ENCODE data around the gene DEPP1. TPM values are rescaled to one million over a fixed set of nuclear protein-coding genes. Genes with fewer than 3 reads are reported as not detected.

The DEPP1 gene
- total and polyA plus RNA-seq, 2 experiments from 2014 or later: 0.37 to 1.3 TPM

DNA sequence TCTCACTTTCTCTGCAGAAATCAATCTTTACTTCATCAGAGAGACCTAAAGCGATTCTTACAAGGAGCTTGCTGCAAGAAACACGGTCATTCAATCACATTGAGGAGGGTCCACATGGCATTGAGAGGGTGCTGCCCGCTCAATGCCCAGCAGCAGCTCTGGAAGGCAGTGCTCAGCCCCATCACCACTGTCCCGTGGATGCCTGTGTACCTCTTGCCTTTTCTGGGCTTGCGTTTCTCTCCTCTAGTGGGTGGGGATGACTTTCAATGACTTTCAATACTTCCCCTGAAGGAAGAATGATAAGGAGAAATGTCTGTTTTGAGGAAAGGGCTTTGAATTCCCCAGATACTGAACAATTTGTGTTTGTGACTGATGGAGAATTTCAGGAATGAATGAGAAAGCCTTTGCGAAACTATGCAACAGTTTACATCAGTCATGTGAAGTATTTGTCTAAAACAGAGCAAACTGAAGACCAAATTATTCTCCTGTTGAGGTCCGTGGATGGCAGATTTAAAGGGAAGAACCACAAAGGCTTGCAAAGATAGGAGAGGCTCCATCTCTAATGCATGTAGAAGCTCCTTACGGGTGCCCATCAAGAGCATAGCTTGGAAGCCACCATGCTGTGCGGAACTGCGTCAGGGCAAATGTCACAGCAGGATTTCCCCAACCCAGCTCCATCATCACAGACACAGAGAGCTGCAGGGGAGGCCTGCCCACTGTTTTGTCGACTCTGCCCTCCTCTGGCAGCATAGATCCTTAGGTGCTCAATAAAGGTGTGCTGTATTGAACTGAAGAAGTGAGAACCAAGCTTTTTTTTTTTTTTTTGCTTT, 15.5 kb upstream of the DEPP1 start:
- TF ChIP-seq EZH2 (IDR thresholded peaks at IDR 0.05; ENCODE audit: low read depth, unreplicated experiment) (no peak), STAT1 (IDR thresholded peaks at IDR 0.05; ENCODE audit: unreplicated experiment) (no peak)
- TF ChIP-seq, protein P1, sequence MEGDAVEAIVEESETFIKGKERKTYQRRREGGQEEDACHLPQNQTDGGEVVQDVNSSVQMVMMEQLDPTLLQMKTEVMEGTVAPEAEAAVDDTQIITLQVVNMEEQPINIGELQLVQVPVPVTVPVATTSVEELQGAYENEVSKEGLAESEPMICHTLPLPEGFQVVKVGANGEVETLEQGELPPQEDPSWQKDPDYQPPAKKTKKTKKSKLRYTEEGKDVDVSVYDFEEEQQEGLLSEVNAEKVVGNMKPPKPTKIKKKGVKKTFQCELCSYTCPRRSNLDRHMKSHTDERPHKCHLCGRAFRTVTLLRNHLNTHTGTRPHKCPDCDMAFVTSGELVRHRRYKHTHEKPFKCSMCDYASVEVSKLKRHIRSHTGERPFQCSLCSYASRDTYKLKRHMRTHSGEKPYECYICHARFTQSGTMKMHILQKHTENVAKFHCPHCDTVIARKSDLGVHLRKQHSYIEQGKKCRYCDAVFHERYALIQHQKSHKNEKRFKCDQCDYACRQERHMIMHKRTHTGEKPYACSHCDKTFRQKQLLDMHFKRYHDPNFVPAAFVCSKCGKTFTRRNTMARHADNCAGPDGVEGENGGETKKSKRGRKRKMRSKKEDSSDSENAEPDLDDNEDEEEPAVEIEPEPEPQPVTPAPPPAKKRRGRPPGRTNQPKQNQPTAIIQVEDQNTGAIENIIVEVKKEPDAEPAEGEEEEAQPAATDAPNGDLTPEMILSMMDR (conservative IDR thresholded peaks at IDR 0.05; ENCODE audit: low read depth in 2 of 2): peak in 1 of 2 experiments; percentile 37; a peak in 2 of 4 replicates
- Mint-ChIP-seq H3K27me3 (ENCODE audit: insufficient read depth, low read depth, poor library complexity) (peaks cover 8% of the 10 kb centered on the region), H3K9me3 (no peaks in the 10 kb centered on the region), H3K27ac (0 out of 2 replicates have a peak overlapping the region, but pooled peaks have one; percentile 81), H3K36me3 (ENCODE audit: low read depth) (peaks cover 9% of the 10 kb centered on the region; the same call in 2 of the 3 replicates), H3K4me3 (no peak overlapping the region), H3K4me1 (peaks cover 51% of the 10 kb centered on the region)
- no peak overlapping the region for H3K4me3 ChIP-seq
- no peak overlapping the region for H3K27ac ChIP-seq (ENCODE audit: low read depth)
- ATAC-seq (peak; percentile 7; the same call in 2 of the 3 replicates), DNase-seq (ENCODE audit: low spot score) (no peak)
- H4K20me1 ChIP-seq (replicated peaks; ENCODE audit: insufficient read depth): no peaks in the 10 kb centered on the region
- H3F3A ChIP-seq (replicated peaks; ENCODE audit: low read depth): 0 out of 2 replicates have a peak, but pooled peaks cover 7% of the 10 kb centered on the region
- H3K36me3 ChIP-seq (ENCODE audit: insufficient read depth): no peaks in the 10 kb centered on the region
- H3K27me3 ChIP-seq (ENCODE audit: insufficient read depth): no peaks in the 10 kb centered on the region
- no peak overlapping the region for H3K4me2 ChIP-seq
- no peak overlapping the region for H2AFZ ChIP-seq
- H3K9me2 ChIP-seq (ENCODE audit: insufficient read depth): no peaks in the 10 kb centered on the region
- peaks cover 30% of the 10 kb centered on the region for H3K4me1 ChIP-seq (ENCODE audit: insufficient read depth)
- H3K79me2 ChIP-seq (replicated peaks; ENCODE audit: insufficient read depth): no peaks in the 10 kb centered on the region

DNA sequence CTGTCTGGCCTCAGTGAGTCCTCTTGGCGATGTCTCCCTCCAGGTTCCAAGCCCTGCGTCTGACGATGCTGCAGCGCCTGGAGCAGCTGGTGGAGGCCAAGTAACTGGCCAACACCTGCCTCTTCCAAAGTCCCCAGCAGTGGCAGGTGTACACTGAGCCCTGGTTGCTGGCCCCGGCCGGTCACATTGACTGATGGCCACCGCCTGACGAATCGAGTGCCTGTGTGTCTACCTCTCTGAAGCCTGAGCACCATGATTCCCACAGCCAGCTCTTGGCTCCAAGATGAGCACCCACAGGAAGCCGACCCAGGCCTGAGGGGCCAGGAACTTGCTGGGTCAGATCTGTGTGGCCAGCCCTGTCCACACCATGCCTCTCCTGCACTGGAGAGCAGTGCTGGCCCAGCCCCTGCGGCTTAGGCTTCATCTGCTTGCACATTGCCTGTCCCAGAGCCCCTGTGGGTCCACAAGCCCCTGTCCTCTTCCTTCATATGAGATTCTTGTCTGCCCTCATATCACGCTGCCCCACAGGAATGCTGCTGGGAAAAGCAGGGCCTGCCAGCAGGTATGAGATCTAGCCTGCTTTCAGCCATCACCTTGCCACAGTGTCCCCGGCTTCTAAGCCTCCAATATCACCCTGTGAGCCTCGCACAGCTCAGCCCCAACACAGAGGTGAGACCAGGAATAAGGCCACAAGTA, 14.8 kb upstream of the DEPP1 start:
- Mint-ChIP-seq H3K27me3 (ENCODE audit: insufficient read depth, low read depth, poor library complexity) (peaks cover 11% of the 10 kb centered on the region), H3K9me3 (no peaks in the 10 kb centered on the region), H3K27ac (peak overlapping the region; percentile 81), H3K4me3 (no peak overlapping the region), H3K4me1 (peaks cover 56% of the 10 kb centered on the region), H3K36me3 (ENCODE audit: low read depth) (peaks cover 13% of the 10 kb centered on the region)
- Histone ChIP-seq H3K79me2 (replicated peaks; ENCODE audit: insufficient read depth) (no peaks in the 10 kb centered on the region), H3F3A (replicated peaks; ENCODE audit: low read depth) (0 out of 2 replicates have a peak, but pooled peaks cover 7% of the 10 kb centered on the region), H3K4me1 (ENCODE audit: insufficient read depth) (peaks cover 33% of the 10 kb centered on the region), H3K4me2 (no peak overlapping the region), H4K20me1 (replicated peaks; ENCODE audit: insufficient read depth) (no peaks in the 10 kb centered on the region), H3K27me3 (ENCODE audit: insufficient read depth) (no peaks in the 10 kb centered on the region), H3K27ac (ENCODE audit: low read depth) (no peak overlapping the region), H3K9me2 (ENCODE audit: insufficient read depth) (no peaks in the 10 kb centered on the region), H3K36me3 (ENCODE audit: insufficient read depth) (no peaks in the 10 kb centered on the region), H3K4me3 (no peak overlapping the region), H2AFZ (no peak overlapping the region)
- DNase-seq (ENCODE audit: low spot score) (no peak), ATAC-seq (no peak)
- TF ChIP-seq, protein P2, sequence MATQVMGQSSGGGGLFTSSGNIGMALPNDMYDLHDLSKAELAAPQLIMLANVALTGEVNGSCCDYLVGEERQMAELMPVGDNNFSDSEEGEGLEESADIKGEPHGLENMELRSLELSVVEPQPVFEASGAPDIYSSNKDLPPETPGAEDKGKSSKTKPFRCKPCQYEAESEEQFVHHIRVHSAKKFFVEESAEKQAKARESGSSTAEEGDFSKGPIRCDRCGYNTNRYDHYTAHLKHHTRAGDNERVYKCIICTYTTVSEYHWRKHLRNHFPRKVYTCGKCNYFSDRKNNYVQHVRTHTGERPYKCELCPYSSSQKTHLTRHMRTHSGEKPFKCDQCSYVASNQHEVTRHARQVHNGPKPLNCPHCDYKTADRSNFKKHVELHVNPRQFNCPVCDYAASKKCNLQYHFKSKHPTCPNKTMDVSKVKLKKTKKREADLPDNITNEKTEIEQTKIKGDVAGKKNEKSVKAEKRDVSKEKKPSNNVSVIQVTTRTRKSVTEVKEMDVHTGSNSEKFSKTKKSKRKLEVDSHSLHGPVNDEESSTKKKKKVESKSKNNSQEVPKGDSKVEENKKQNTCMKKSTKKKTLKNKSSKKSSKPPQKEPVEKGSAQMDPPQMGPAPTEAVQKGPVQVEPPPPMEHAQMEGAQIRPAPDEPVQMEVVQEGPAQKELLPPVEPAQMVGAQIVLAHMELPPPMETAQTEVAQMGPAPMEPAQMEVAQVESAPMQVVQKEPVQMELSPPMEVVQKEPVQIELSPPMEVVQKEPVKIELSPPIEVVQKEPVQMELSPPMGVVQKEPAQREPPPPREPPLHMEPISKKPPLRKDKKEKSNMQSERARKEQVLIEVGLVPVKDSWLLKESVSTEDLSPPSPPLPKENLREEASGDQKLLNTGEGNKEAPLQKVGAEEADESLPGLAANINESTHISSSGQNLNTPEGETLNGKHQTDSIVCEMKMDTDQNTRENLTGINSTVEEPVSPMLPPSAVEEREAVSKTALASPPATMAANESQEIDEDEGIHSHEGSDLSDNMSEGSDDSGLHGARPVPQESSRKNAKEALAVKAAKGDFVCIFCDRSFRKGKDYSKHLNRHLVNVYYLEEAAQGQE (IDR thresholded peaks at IDR 0.05; ENCODE audit: unreplicated experiment): no peak
- TF ChIP-seq EZH2phosphoT487 (IDR thresholded peaks at IDR 0.05; ENCODE audit: unreplicated experiment): no peak
- TF ChIP-seq, protein P3, sequence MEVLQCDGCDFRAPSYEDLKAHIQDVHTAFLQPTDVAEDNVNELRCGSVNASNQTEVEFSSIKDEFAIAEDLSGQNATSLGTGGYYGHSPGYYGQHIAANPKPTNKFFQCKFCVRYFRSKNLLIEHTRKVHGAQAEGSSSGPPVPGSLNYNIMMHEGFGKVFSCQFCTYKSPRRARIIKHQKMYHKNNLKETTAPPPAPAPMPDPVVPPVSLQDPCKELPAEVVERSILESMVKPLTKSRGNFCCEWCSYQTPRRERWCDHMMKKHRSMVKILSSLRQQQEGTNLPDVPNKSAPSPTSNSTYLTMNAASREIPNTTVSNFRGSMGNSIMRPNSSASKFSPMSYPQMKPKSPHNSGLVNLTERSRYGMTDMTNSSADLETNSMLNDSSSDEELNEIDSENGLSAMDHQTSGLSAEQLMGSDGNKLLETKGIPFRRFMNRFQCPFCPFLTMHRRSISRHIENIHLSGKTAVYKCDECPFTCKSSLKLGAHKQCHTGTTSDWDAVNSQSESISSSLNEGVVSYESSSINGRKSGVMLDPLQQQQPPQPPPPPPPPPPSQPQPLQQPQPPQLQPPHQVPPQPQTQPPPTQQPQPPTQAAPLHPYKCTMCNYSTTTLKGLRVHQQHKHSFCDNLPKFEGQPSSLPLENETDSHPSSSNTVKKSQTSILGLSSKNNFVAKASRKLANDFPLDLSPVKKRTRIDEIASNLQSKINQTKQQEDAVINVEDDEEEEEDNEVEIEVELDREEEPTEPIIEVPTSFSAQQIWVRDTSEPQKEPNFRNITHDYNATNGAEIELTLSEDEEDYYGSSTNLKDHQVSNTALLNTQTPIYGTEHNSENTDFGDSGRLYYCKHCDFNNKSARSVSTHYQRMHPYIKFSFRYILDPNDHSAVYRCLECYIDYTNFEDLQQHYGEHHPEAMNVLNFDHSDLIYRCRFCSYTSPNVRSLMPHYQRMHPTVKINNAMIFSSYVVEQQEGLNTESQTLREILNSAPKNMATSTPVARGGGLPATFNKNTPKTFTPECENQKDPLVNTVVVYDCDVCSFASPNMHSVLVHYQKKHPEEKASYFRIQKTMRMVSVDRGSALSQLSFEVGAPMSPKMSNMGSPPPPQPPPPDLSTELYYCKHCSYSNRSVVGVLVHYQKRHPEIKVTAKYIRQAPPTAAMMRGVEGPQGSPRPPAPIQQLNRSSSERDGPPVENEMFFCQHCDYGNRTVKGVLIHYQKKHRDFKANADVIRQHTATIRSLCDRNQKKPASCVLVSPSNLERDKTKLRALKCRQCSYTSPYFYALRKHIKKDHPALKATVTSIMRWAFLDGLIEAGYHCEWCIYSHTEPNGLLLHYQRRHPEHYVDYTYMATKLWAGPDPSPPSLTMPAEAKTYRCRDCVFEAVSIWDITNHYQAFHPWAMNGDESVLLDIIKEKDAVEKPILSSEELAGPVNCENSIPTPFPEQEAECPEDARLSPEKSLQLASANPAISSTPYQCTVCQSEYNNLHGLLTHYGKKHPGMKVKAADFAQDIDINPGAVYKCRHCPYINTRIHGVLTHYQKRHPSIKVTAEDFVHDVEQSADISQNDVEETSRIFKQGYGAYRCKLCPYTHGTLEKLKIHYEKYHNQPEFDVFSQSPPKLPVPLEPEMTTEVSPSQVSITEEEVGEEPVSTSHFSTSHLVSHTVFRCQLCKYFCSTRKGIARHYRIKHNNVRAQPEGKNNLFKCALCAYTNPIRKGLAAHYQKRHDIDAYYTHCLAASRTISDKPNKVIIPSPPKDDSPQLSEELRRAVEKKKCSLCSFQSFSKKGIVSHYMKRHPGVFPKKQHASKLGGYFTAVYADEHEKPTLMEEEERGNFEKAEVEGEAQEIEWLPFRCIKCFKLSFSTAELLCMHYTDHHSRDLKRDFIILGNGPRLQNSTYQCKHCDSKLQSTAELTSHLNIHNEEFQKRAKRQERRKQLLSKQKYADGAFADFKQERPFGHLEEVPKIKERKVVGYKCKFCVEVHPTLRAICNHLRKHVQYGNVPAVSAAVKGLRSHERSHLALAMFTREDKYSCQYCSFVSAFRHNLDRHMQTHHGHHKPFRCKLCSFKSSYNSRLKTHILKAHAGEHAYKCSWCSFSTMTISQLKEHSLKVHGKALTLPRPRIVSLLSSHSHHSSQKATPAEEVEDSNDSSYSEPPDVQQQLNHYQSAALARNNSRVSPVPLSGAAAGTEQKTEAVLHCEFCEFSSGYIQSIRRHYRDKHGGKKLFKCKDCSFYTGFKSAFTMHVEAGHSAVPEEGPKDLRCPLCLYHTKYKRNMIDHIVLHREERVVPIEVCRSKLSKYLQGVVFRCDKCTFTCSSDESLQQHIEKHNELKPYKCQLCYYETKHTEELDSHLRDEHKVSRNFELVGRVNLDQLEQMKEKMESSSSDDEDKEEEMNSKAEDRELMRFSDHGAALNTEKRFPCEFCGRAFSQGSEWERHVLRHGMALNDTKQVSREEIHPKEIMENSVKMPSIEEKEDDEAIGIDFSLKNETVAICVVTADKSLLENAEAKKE (CRISPR knock-in tag; IDR thresholded peaks at IDR 0.05): no peak
- TF ChIP-seq ZNF331 (CRISPR knock-in tag; IDR thresholded peaks at IDR 0.05; ENCODE audit: low read depth): no peak
